Liver (tissue), 9 donors: ENCODE data around the gene ZNF580. TPM values are rescaled to one million over a fixed set of nuclear protein-coding genes. Genes with fewer than 3 reads are reported as not detected.

ENCODE experiments used
- DNase-seq: peaks from one replicate; pipeline ENCODE4 v3.0.0-alpha.2; 2017; ENCODE audit warnings: low spot score
- H3K27ac ChIP-seq, 2 donors: one replicate each; pipeline ENCODE4 v1.7.0; 2013; ENCODE audit warnings: inconsistent platforms in 2 of 2, low read length in 2 of 2, control low read depth in 1 of 2, low read depth in 1 of 2, mild to moderate bottlenecking in 1 of 2
- H3K27me3 ChIP-seq, 4 donors: one replicate each; pipeline versions ENCODE4 v1.6.1 to v1.7.0; 2013; ENCODE audit warnings: low read length in 3 of 4, inconsistent platforms in 1 of 4, mild to moderate bottlenecking in 1 of 4, moderate library complexity in 1 of 4; ENCODE audit not compliant: control insufficient read depth in 4 of 4, insufficient read depth in 4 of 4
- H3K36me3 ChIP-seq, 4 donors: one replicate each; pipeline versions ENCODE4 v1.6.1 to v1.7.0; 2013; ENCODE audit warnings: low read length in 3 of 4, mild to moderate bottlenecking in 3 of 4, low read depth in 1 of 4, moderate library complexity in 1 of 4; ENCODE audit not compliant: control insufficient read depth in 4 of 4, insufficient read depth in 3 of 4
- H3K4me1 ChIP-seq, 4 donors: one replicate each; pipeline versions ENCODE4 v1.6.1 to v1.7.0; 2013; ENCODE audit warnings: low read length in 3 of 4, mild to moderate bottlenecking in 3 of 4, moderate library complexity in 1 of 4; ENCODE audit not compliant: control insufficient read depth in 4 of 4, insufficient read depth in 4 of 4
- H3K4me3 ChIP-seq, 3 donors: one replicate each; pipeline versions ENCODE4 v1.6.1 to v1.7.0; 2013; ENCODE audit warnings: low read length in 3 of 3, control low read depth in 1 of 3, low read depth in 1 of 3, mild to moderate bottlenecking in 1 of 3
- H3K9ac ChIP-seq, 2 donors: one replicate each; pipeline ENCODE4 v1.7.0; 2013; ENCODE audit warnings: low read length in 2 of 2, mild to moderate bottlenecking in 2 of 2, moderate library complexity in 2 of 2, control low read depth in 1 of 2, low read depth in 1 of 2
- H3K9me3 ChIP-seq, 4 donors: one replicate each; pipeline versions ENCODE4 v1.6.1 to v1.7.0; 2013; ENCODE audit warnings: low read length in 3 of 4; ENCODE audit not compliant: control insufficient read depth in 4 of 4
- ATF3 ChIP-seq: IDR thresholded peaks from 2 replicates; pipeline ENCODE4 v1.6.1; 2016; ENCODE audit warnings: antibody characterized with exemption
- CTCF ChIP-seq: fragments of 150-350 bp; IDR thresholded peaks from 2 replicates; pipeline ENCODE4 v1.5.1; 2017; ENCODE audit warnings: improper control_type of control experiment, low read depth, low read length; ENCODE audit not compliant: missing input control
- EGR1 ChIP-seq, 2 donors: IDR thresholded peaks; 2 replicates each; pipeline ENCODE4 v1.6.1; 2016 to 2018; ENCODE audit warnings: antibody characterized with exemption in 2 of 2, low read depth in 2 of 2
- FOXA1 ChIP-seq: IDR thresholded peaks from 2 replicates; pipeline ENCODE4 v1.6.1; 2016; ENCODE audit warnings: antibody characterized with exemption
- FOXA2 ChIP-seq: IDR thresholded peaks from 2 replicates; pipeline ENCODE4 v1.6.1; 2016; ENCODE audit warnings: antibody characterized with exemption
- GABPA ChIP-seq, 2 donors: IDR thresholded peaks in 1 of 2; conservative IDR thresholded peaks in 1 of 2; 2 replicates each; pipeline ENCODE4 v1.6.1; 2016; ENCODE audit warnings: antibody characterized with exemption in 2 of 2, mild to moderate bottlenecking in 1 of 2, moderate library complexity in 1 of 2
- HNF4A ChIP-seq, 2 donors: conservative IDR thresholded peaks; 2 replicates each; pipeline ENCODE4 v1.6.1; 2016; ENCODE audit warnings: antibody characterized with exemption in 2 of 2, mild to moderate bottlenecking in 2 of 2
- HNF4G ChIP-seq: IDR thresholded peaks from 2 replicates; pipeline ENCODE4 v1.6.1; 2016; ENCODE audit warnings: antibody characterized with exemption
- JUND ChIP-seq, 2 donors: IDR thresholded peaks; 2 replicates each; pipeline ENCODE4 v1.6.1; 2016; ENCODE audit warnings: antibody characterized with exemption in 2 of 2
- MAX ChIP-seq: IDR thresholded peaks from 2 replicates; pipeline ENCODE4 v1.6.1; 2016; ENCODE audit warnings: antibody characterized with exemption
- RAD21 ChIP-seq, 2 donors: IDR thresholded peaks; 2 replicates each; pipeline ENCODE4 v1.6.1; 2016; ENCODE audit warnings: antibody characterized with exemption in 2 of 2, mild to moderate bottlenecking in 2 of 2
- REST ChIP-seq: IDR thresholded peaks from 2 replicates; pipeline ENCODE4 v1.6.1; 2016; ENCODE audit warnings: antibody characterized with exemption, mild to moderate bottlenecking
- RXRA ChIP-seq, 2 donors: IDR thresholded peaks; 2 replicates each; pipeline ENCODE4 v1.6.1; 2017 to 2018; ENCODE audit warnings: antibody characterized with exemption in 2 of 2, mild to moderate bottlenecking in 1 of 2
- SP1 ChIP-seq: IDR thresholded peaks from 2 replicates; pipeline ENCODE4 v1.6.1; 2018; ENCODE audit warnings: antibody characterized with exemption, mild to moderate bottlenecking
- YY1 ChIP-seq: IDR thresholded peaks from 2 replicates; pipeline ENCODE4 v1.6.1; 2016; ENCODE audit warnings: antibody characterized with exemption, mild to moderate bottlenecking
- ZBTB33 ChIP-seq: IDR thresholded peaks from 2 replicates; pipeline ENCODE4 v1.6.1; 2016; ENCODE audit warnings: antibody characterized with exemption
- WGBS: extraction: QIAGEN DNeasy Blood & Tissue Kit; methylation state at CpG from one replicate; pipeline ENCODE4 v1.1.7; 2013; 5-methylcytosine and 5-hydroxymethylcytosine counted together
- polyA plus RNA-seq, 2 donors: library from polyadenylated mRNA; stranded (reverse) in 1 of 2; unstranded in 1 of 2; fragments of 200-250 nt in 1 of 2; fragments of >200 nt in 1 of 2; fragmentation: Nextera tagmentation in 1 of 2; extraction: Ambion mirVana in 1 of 2; gene quantifications; one replicate each; pipeline versions ENCODE4 v1.2.1 to v1.2.3, GENCODE V29; 2013 to 2015
- total RNA-seq, 2 donors: library from RNA; depleted of rRNA; stranded (reverse); fragments of >200 nt; gene quantifications; one replicate each; pipeline ENCODE4 v1.2.3, GENCODE V29; 2014
- donor health status: healthy.
- donor health status: healthy.
- donor health status: healthy.
- donor health status: healthy.
- donor health status: healthy.

Gene ZNF580
- total and polyA plus RNA-seq, 4 donors, result 2.6 to 5.2 (median 5.1) TPM

GRCh38 chr19:55656552-55656951, 15.8 kb downstream of the ZNF580 start:
- H3K4me1 ChIP-seq, result peaks cover 8 to 40% (median 36%) of the 10 kb centered on the region in 4 donors
- H3K36me3 ChIP-seq, result peaks cover 1 to 14% (median 8%) of the 10 kb centered on the region in 4 donors
- no peak for DNase-seq
- H3K4me3 ChIP-seq, result peak overlapping the region; percentile 87 to 94 (median 89)
- no peaks in the 10 kb centered on the region for H3K9me3 ChIP-seq
- WGBS, result 54% methylated on average over 7 of the region's 7 CpGs
- H3K9ac ChIP-seq, result peak overlapping the region in 1 of 2 donors; percentile 74
- no peaks in the 10 kb centered on the region for H3K27me3 ChIP-seq
- no peak overlapping the region for H3K27ac ChIP-seq
- no peak for TF ChIP-seq ZBTB33
- TF ChIP-seq CTCF, result no peak
- no peak for TF ChIP-seq YY1
- TF ChIP-seq REST, result no peak
- TF ChIP-seq FOXA2, result no peak
- no peak for TF ChIP-seq RAD21 (IDR thresholded peaks at IDR 0.05)
- TF ChIP-seq EGR1 (IDR thresholded peaks at IDR 0.05; ENCODE audit: low read depth in 2 of 2), result no peak
- no peak for TF ChIP-seq JUND (IDR thresholded peaks at IDR 0.05)
- TF ChIP-seq MAX, result no peak
- no peak for TF ChIP-seq FOXA1
- TF ChIP-seq HNF4A (conservative IDR thresholded peaks at IDR 0.05), result no peak
- TF ChIP-seq ATF3, result no peak

- Histone ChIP-seq H3K9me3 (no peaks in the 10 kb centered on the region), H3K9ac (no peak overlapping the region), H3K27me3 (no peaks in the 10 kb centered on the region), H3K4me3 (peak overlapping the region in 1 of 3 donors; percentile 8), H3K36me3 (peaks cover 6 to 19% (median 11%) of the 10 kb centered on the region in 4 donors), H3K4me1 (peaks cover 8 to 40% (median 36%) of the 10 kb centered on the region in 4 donors), H3K27ac (no peak overlapping the region)
- WGBS, result 56% methylated on average over 18 of the region's 18 CpGs
- TF ChIP-seq YY1, result no peak
- no peak for TF ChIP-seq SP1
- no peak for TF ChIP-seq HNF4G
- TF ChIP-seq RXRA (IDR thresholded peaks at IDR 0.05), result no peak
- no peak for TF ChIP-seq JUND (IDR thresholded peaks at IDR 0.05)
- no peak for TF ChIP-seq ATF3
- no peak for TF ChIP-seq ZBTB33
- TF ChIP-seq GABPA (IDR thresholded peaks at IDR 0.05 in 1 of 2, conservative IDR thresholded peaks at IDR 0.05 in 1 of 2), result no peak
- DNase-seq, result no peak
Measured at GRCh38 chr19:55656988-55657747, 16.4 kb downstream of the ZNF580 start.
